GM19035 (cell line): ENCODE data around the gene PTGES.

ENCODE experiments used
- ATAC-seq: cut with Tn5 transposase; IDR thresholded peaks from one replicate; pipeline ENCODE4 v1.9.1; 2021; ENCODE audit not compliant: unreplicated experiment

The PTGES gene

GRCh38 chr9:129695870-129696269 is 57.0 kb downstream of the PTGES start:
- no peak for ATAC-seq

- ATAC-seq: no peak
Observed at GRCh38 chr9:129694243-129694646, 58.6 kb downstream of the PTGES start.

- no peak for ATAC-seq
Observed at GRCh38 chr9:129693741-129694140, 59.1 kb downstream of the PTGES start.

- no peak for ATAC-seq
Observed at GRCh38 chr9:129692534-129692933, 60.3 kb downstream of the PTGES start.
